ENCODE results near the gene PRTN3. TPM values are rescaled to one million over a fixed set of nuclear protein-coding genes. Genes with fewer than 3 reads are reported as not detected.

Gene PRTN3
- total RNA-seq, 1 experiment from 2014 or later, result 0.72 TPM

GRCh38 chr19:803099-803561 is 37.7 kb upstream of the PRTN3 start:
- DNase-seq (ENCODE audit: low spot score), result no peak

- no peak for DNase-seq (ENCODE audit: low spot score)
These were observed 36.9 kb upstream of the PRTN3 start for GRCh38 chr19:803686-804418.

- no peak for DNase-seq (ENCODE audit: low spot score)
These were observed 36.2 kb upstream of the PRTN3 start for GRCh38 chr19:804419-805165.

DNA sequence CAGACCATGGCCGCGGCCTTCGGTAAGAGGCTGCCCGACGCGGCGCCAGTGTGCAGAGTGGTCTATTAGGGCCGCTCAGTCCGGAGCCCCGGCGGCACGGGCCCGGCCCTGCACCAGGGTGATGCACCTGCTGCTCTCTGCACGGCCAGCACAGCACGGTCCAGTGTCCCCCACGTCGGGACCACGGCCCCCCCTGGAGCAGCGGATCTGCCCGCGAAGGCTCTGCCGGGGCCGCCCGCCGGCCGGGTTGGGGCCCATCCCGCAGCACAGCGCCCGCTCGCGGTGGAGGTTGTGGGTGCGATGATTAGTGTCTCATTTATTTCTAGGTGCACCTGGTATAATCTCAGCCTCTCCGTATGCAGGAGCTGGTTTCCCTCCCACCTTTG is 35.6 kb upstream of the PRTN3 start:
- no peak for DNase-seq (ENCODE audit: low spot score)

- no peak for DNase-seq (ENCODE audit: low spot score)
These were observed 34.9 kb upstream of the PRTN3 start for GRCh38 chr19:805600-806550.

- DNase-seq (ENCODE audit: low spot score), result no peak
These were observed 33.9 kb upstream of the PRTN3 start for GRCh38 chr19:806815-807421.

DNA sequence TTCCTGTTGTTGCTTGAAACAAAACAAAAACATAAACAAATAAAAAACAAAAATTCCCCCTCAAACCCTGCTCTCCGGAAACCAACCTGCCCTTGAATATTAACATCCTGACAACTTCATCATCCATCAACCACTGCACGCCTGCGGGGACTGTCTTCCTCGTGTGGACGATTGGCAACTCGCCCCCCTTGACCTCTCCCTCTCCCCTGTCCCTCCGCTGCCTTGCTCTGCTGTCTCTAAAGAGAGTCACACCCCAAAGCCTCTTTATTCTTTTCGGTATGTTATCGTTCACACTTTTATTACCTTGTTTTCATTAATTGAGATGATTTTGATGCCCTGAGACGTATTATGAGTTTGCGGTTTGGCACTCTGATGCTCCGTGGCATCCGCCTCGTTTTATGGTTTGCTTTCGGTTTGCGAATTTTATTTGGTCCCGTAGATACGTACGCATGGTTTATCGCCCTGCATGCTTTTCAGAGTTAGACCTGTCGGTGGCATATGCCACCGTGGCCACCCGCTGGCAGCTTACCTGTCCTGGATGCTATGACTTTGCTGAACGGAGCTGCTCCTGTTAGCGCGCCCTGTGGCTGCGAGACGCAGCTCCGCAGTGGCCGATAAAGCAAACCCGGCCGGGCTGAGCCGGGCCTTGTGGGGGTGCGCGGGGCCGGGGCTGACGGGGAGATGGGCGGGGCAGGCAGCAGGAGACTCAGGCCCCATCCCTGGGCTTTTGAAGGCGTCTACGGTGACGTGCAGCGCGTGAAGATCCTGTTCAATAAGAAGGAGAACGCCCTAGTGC is 33.0 kb upstream of the PRTN3 start:
- no peak for DNase-seq (ENCODE audit: low spot score)

DNA sequence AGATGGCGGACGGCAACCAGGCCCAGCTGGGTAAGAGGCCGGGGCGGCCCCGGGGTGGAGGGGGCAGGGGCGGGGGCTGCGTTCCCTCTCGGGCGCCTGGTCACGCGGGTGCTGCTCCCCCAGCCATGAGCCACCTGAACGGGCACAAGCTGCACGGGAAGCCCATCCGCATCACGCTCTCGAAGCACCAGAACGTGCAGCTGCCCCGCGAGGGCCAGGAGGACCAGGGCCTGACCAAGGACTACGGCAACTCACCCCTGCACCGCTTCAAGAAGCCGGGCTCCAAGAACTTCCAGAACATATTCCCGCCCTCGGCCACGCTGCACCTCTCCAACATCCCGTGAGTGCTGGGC is 32.4 kb upstream of the PRTN3 start:
- DNase-seq (ENCODE audit: low spot score), result no peak

DNA sequence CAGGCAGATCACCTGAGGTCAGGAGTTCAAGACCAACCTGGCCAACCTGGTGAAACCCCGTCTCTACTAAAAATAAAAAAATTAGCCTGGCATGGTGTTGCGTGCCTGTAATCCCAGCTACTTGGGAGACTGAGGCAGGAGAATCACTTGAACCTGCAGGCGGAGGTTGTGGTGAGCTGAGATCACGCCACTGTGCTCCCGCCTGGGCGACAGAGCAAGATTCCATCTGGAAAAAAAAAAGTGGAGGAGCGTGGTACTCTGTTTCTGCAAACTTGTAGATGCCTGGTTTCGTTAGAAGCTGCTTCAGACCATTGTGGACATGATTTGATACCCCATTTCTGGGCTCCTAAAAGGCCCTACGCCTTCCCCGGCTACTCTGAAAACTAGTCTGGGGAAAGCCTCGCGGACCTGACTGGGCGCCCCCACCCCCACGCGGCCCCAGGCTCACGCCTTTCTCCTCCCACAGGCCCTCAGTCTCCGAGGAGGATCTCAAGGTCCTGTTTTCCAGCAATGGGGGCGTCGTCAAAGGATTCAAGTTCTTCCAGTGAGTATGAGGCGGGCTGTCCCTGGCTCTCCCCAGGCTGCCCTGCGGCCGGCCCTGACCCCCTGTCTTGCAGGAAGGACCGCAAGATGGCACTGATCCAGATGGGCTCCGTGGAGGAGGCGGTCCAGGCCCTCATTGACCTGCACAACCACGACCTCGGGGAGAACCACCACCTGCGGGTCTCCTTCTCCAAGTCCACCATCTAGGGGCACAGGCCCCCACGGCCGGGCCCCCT is 30.5 kb upstream of the PRTN3 start:
- no peak for DNase-seq (ENCODE audit: low spot score)

DNA sequence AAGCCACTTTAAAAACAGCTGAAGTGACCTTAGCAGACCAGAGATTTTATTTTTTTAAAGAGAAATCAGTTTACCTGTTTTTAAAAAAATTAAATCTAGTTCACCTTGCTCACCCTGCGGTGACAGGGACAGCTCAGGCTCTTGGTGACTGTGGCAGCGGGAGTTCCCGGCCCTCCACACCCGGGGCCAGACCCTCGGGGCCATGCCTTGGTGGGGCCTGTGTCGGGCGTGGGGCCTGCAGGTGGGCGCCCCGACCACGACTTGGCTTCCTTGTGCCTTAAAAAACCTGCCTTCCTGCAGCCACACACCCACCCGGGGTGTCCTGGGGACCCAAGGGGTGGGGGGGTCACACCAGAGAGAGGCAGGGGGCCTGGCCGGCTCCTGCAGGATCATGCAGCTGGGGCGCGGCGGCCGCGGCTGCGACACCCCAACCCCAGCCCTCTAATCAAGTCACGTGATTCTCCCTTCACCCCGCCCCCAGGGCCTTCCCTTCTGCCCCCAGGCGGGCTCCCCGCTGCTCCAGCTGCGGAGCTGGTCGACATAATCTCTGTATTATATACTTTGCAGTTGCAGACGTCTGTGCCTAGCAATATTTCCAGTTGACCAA is 29.8 kb upstream of the PRTN3 start:
- no peak for DNase-seq (ENCODE audit: low spot score)

DNA sequence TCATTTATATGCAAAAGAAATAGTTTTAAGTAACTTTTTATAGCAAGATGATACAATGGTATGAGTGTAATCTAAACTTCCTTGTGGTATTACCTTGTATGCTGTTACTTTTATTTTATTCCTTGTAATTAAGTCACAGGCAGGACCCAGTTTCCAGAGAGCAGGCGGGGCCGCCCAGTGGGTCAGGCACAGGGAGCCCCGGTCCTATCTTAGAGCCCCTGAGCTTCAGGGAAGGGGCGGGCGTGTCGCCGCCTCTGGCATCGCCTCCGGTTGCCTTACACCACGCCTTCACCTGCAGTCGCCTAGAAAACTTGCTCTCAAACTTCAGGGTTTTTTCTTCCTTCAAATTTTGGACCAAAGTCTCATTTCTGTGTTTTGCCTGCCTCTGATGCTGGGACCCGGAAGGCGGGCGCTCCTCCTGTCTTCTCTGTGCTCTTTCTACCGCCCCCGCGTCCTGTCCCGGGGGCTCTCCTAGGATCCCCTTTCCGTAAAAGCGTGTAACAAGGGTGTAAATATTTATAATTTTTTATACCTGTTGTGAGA is 29.2 kb upstream of the PRTN3 start:
- DNase-seq (ENCODE audit: low spot score), result no peak

DNA sequence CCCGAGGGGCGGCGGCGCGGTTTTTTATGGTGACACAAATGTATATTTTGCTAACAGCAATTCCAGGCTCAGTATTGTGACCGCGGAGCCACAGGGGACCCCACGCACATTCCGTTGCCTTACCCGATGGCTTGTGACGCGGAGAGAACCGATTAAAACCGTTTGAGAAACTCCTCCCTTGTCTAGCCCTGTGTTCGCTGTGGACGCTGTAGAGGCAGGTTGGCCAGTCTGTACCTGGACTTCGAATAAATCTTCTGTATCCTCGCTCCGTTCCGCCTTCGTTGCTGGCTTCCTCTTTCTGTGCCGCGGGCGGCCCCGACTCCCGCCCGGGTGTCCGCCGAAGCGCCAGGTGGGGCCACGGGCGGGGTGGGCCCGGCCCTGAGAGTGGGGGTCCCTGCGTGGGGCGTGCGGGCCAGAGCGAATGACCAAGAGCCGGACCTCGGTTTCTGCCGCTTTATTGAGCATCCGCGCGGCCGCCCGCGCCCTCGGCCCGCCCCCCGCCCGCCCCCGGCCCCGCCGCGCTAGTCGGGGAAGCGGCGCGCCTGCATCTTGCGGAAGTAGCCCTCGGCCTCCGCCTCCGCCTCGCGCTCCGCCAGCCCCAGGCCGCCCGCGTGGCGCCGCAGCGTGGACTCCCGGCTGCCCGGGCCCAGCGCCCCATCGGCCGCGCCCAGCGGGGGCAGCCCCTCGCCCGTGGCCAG is 28.6 kb upstream of the PRTN3 start:
- no peak for DNase-seq (ENCODE audit: low spot score)

DNA sequence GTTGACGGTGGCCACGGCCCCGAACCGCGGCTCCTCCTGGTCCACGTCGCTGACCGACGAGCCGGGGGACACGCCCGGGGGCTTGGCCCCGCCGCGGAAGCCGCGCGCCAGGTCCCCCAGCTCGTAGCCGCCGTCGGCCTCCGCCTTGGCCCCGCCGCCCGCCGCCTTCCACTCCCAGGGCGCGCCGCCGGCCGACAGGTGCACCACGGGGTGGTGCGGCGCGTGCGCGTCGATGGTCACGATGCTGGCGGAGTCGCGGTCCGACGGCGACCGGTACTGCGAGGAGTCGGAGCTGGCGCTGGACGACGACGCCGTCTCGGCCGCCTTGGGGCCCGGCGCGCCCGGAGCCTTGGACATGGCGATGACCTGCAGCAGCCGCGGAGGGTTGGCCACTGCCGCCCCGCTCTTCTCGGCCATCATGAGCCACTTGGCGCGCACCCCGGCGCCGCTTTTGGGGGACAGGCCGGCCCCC is 28.0 kb upstream of the PRTN3 start:
- no peak for DNase-seq (ENCODE audit: low spot score)

DNA sequence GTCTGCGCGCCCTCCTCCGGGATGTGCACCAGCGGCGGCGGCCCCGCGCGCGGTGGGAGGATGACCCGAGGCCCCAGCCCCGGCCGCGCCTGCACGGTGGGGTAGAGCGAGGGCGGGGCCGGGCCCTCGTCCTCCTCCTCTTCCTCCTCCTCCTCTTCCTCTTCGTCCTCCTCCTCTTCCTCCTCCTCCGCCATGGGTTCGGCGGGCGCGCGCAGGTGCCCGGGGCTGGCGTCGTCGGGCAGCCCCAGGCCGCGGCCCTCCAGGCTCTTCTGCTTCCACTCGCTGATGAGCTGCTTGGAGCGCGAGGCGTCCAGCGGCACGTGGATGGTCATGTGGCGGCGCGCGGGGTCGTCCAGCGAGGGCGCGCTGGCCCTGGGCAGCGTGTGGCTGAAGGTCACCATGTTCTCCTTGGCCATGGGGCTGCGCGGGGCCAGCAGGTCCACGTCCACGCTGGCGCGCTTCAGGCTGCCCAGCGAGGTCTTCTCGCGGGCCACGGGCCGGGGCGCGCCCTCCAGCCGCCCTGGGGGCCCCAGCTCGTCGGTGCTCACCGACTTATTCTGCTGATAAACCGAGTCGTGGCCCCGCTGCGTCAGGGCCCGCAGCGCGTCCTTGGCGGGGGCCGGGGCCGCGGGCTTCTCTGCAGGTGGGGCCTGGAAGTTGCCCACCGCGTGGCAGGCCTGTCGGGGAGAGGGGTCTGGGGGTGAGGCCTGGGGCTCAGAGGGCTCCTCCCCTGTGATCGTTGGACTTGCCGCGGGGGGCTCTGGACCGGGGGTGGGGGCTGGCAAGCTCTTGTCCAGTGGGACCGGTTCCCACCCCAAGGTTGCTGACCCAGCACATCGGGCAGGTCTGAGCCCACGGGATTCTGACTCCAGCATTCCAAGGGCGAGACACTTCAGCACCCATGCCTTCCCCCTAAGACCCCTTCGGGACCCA is 27.3 kb upstream of the PRTN3 start:
- no peak for DNase-seq (ENCODE audit: low spot score)

DNA sequence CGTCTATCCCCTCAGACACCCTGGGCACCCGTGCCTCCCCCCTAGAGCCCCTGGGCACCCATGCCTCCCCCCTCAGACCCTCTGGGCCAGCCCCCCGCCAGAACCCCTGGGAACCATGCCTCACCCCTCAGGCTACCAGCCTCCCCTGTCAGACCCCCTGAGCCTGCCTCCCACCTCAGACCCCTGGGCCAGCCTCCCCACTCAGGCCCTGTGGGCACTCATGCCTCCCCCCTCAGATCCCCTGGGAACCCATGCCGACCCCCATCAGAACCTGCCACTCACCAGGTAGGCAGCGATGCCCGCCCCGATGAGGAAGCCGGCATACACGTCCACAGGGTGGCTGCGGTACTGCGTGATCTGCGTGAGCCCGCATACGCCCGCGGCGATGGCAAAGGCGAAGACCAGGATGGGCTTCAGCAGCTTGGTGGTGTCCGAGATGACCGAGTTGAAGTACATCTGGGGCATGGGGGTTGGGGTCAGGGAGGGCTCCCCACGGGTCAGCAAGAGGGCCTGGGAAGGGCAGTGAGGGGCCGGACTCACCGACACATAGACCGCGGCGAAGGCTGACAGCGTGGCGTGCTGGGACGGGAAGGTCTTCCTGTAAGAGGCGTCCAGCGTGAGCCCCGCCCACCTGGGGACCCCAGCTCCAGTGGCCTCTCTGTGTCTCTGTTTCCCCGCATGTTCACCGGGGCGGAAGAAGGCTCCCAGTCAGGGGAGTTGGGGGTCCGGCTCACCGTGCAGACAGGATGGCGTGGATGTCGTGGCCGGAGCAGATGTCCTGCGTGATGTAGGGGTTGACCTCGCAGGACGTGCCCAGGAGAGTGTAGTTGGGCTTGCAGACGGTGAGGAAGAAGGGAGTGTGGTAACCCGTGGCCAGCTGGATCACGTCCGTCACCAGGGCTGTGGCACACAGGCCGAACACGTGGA is 26.4 kb upstream of the PRTN3 start:
- DNase-seq (ENCODE audit: low spot score), result no peak

GRCh38 chr19:815079-815774 is 25.6 kb upstream of the PRTN3 start:
- DNase-seq (ENCODE audit: low spot score), result no peak
